HUES6 (cell line): Measurements from ENCODE around the gene PDE8B.
A peak's percentile ranks its signal among the peaks of the same experiment; 100 is the strongest.

ENCODE experiments used
- H3K27ac ChIP-seq: 2 replicates; pipeline ENCODE4 v1.7.0; 2013; ENCODE audit warnings: low read depth, mild to moderate bottlenecking, low read length, inconsistent platforms
- H3K27me3 ChIP-seq: 2 replicates; pipeline ENCODE4 v1.6.1; 2013; ENCODE audit warnings: low read length; ENCODE audit not compliant: control insufficient read depth, insufficient read depth
- H3K36me3 ChIP-seq: 2 replicates; pipeline ENCODE4 v1.6.1; 2013; ENCODE audit warnings: low read length; ENCODE audit not compliant: control insufficient read depth, insufficient read depth
- H3K4me1 ChIP-seq: 2 replicates; pipeline ENCODE4 v1.6.1; 2013; ENCODE audit warnings: low read length; ENCODE audit not compliant: control insufficient read depth, insufficient read depth
- H3K4me3 ChIP-seq: 2 replicates; pipeline ENCODE4 v1.5.1; 2013; ENCODE audit warnings: low read depth, low read length
- H3K9ac ChIP-seq: one replicate; pipeline ENCODE4 v1.6.1; 2013; ENCODE audit warnings: mild to moderate bottlenecking, low read length
- H3K9me3 ChIP-seq: 2 replicates; pipeline ENCODE4 v1.6.1; 2013; ENCODE audit warnings: low read depth, low read length; ENCODE audit not compliant: control insufficient read depth, insufficient read depth

Gene PDE8B

GRCh38 chr5:77309140-77309539, 98.7 kb downstream of the PDE8B start:
- Histone ChIP-seq H3K4me3 (no peak overlapping the region), H3K9ac (no peak overlapping the region), H3K9me3 (no peaks in the 10 kb centered on the region), H3K27ac (no peak overlapping the region), H3K27me3 (peaks cover 10% of the 10 kb centered on the region; the same call in 1 of the 2 replicates), H3K36me3 (no peaks in the 10 kb centered on the region), H3K4me1 (no peaks in the 10 kb centered on the region)

DNA sequence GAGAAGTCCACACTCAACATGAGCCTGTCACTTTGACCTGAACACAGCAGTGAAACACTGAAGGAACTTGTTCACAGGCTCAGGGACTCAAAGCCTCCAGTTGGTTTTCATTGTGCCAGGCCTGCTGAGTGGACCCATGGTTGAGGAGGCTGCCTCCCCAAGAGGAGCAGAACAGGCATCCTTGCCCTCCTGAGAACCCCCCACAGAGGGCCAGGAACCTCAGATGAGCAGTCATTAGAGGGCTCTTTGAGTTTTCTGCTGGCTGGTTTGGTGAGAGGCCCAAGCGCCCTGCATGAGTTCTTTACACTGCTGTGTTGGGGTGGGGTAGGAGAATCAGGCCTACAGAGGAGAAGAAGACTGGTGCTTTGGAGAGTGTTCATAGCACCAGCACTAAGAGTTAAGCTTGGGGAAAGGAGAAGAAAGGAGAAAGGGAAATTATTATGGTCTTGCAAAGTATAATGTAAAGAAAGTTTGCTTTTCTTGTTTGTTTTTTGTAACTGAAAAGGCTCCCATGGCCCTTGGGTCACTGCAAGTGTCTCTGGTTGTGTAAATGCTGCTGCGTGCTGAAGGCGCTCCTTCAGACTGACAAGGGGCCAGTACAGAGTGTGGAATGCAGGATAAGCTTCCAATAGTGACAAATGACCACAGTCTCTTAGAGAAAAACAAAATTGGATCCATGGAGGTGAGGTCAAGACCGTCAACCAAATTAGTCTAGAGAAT, 100.2 kb downstream of the PDE8B start:
- no peak overlapping the region for H3K27ac ChIP-seq

GRCh38 chr5:77311214-77311571, 100.7 kb downstream of the PDE8B start:
- H3K4me3 ChIP-seq: no peak overlapping the region
- H3K27me3 ChIP-seq: peaks cover 10% of the 10 kb centered on the region; the same call in 1 of the 2 replicates
- no peak overlapping the region for H3K27ac ChIP-seq
- no peaks in the 10 kb centered on the region for H3K4me1 ChIP-seq
- no peaks in the 10 kb centered on the region for H3K36me3 ChIP-seq
- H3K9ac ChIP-seq: no peak overlapping the region
- no peaks in the 10 kb centered on the region for H3K9me3 ChIP-seq

More for the DNA sequence above, 100.2 kb downstream of the PDE8B start:
- no peaks in the 10 kb centered on the region for H3K36me3 ChIP-seq
- H3K27me3 ChIP-seq: peaks cover 10% of the 10 kb centered on the region; the same call in 1 of the 2 replicates
- no peak overlapping the region for H3K4me3 ChIP-seq
- no peak overlapping the region for H3K9ac ChIP-seq
- no peaks in the 10 kb centered on the region for H3K9me3 ChIP-seq
- no peaks in the 10 kb centered on the region for H3K4me1 ChIP-seq

- Histone ChIP-seq H3K36me3 (no peaks in the 10 kb centered on the region), H3K4me3 (no peak overlapping the region), H3K27me3 (no peaks in the 10 kb centered on the region; the same call in 1 of the 2 replicates)
Observed at GRCh38 chr5:77312413-77312812, 101.9 kb downstream of the PDE8B start.

GRCh38 chr5:77316871-77317661, 106.6 kb downstream of the PDE8B start:
- Histone ChIP-seq H3K27me3 (no peaks in the 10 kb centered on the region), H3K9ac (no peak overlapping the region), H3K9me3 (no peaks in the 10 kb centered on the region), H3K4me1 (peaks cover 8% of the 10 kb centered on the region), H3K27ac (no peak overlapping the region), H3K4me3 (no peak overlapping the region), H3K36me3 (no peaks in the 10 kb centered on the region)

More at GRCh38 chr5:77312413-77312812, 101.9 kb downstream of the PDE8B start:
- Histone ChIP-seq H3K9ac (no peak overlapping the region), H3K9me3 (no peaks in the 10 kb centered on the region), H3K4me1 (no peaks in the 10 kb centered on the region), H3K27ac (no peak overlapping the region)

GRCh38 chr5:77318060-77318459, 107.6 kb downstream of the PDE8B start:
- H3K27me3 ChIP-seq: no peaks in the 10 kb centered on the region
- peaks cover 18% of the 10 kb centered on the region for H3K4me1 ChIP-seq
- H3K9me3 ChIP-seq: no peaks in the 10 kb centered on the region
- no peaks in the 10 kb centered on the region for H3K36me3 ChIP-seq
- no peak overlapping the region for H3K9ac ChIP-seq
- no peak overlapping the region for H3K27ac ChIP-seq
- no peak overlapping the region for H3K4me3 ChIP-seq

GRCh38 chr5:77319117-77319804, 108.8 kb downstream of the PDE8B start:
- H3K4me1 ChIP-seq: peaks cover 18% of the 10 kb centered on the region
- no peak overlapping the region for H3K9ac ChIP-seq
- no peak overlapping the region for H3K27ac ChIP-seq
- no peaks in the 10 kb centered on the region for H3K36me3 ChIP-seq
- H3K27me3 ChIP-seq: no peaks in the 10 kb centered on the region
- H3K4me3 ChIP-seq: no peak overlapping the region
- H3K9me3 ChIP-seq: no peaks in the 10 kb centered on the region

DNA sequence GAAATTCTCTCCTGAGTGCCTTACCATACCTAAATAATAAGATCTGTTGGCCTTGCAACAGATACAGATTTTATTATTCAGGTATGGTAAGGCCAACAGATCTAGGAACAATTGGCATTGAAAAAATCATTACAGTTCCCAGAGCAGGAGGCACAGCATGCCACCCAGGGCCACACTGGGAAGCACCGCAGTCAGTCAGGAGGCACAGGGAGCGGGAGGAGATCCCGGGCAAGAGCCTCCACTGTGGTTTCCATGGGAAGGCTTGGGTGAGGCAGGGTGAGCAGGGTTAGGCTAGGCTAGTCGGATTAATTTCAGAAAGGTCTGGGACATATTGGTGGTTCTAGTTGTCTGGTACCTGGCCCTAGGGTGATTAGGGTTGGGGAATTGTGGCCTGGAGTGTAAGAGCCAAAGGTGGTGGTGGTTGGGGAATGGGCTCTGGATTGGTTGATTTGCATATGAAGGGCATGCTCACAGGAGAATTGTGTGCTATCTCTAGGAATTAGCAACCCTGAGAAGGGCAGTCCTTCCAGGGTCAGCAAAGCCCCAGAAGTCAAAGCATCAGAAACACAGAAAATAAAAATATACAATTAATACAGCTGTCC, 111.4 kb downstream of the PDE8B start:
- Histone ChIP-seq H3K36me3 (no peaks in the 10 kb centered on the region), H3K9me3 (no peaks in the 10 kb centered on the region)

GRCh38 chr5:77322406-77322805, 111.9 kb downstream of the PDE8B start:
- Histone ChIP-seq H3K9me3 (no peaks in the 10 kb centered on the region), H3K27ac (no peak overlapping the region), H3K4me1 (peaks cover 18% of the 10 kb centered on the region)

More for the DNA sequence above, 111.4 kb downstream of the PDE8B start:
- H3K27me3 ChIP-seq: no peaks in the 10 kb centered on the region
- H3K9ac ChIP-seq: no peak overlapping the region
- peak overlapping the region; percentile 32 for H3K4me3 ChIP-seq
- H3K27ac ChIP-seq: no peak overlapping the region
- peaks cover 18% of the 10 kb centered on the region for H3K4me1 ChIP-seq

GRCh38 chr5:77325921-77326541, 115.6 kb downstream of the PDE8B start:
- Histone ChIP-seq H3K27ac (no peak overlapping the region), H3K4me1 (peaks cover 18% of the 10 kb centered on the region), H3K9me3 (no peaks in the 10 kb centered on the region), H3K27me3 (no peaks in the 10 kb centered on the region), H3K36me3 (no peaks in the 10 kb centered on the region), H3K4me3 (no peak overlapping the region), H3K9ac (no peak overlapping the region)

More at GRCh38 chr5:77322406-77322805, 111.9 kb downstream of the PDE8B start:
- Histone ChIP-seq H3K9ac (no peak overlapping the region), H3K4me3 (peak overlapping the region; percentile 32), H3K27me3 (no peaks in the 10 kb centered on the region), H3K36me3 (no peaks in the 10 kb centered on the region)
